IPS-NIHi11 (cell line): ENCODE results near the gene DYNLRB2.

Experiments used
- DNase-seq: peaks from one replicate; pipeline ENCODE4 v3.0.0; 2012; ENCODE audit warnings: mixed read lengths, low spot score

Gene DYNLRB2

GRCh38 chr16:80552277-80552676 is 11.5 kb downstream of the DYNLRB2 start:
- no peak for DNase-seq

- no peak for DNase-seq
Observed at GRCh38 chr16:80554033-80554432, 13.2 kb downstream of the DYNLRB2 start.

- no peak for DNase-seq
Observed at GRCh38 chr16:80556481-80556880, 15.7 kb downstream of the DYNLRB2 start.

GRCh38 chr16:80557037-80557436 is 16.2 kb downstream of the DYNLRB2 start:
- no peak for DNase-seq

- no peak for DNase-seq
Observed at GRCh38 chr16:80559369-80559768, 18.6 kb downstream of the DYNLRB2 start.

- DNase-seq = no peak
Observed at GRCh38 chr16:80563066-80563465, 22.3 kb downstream of the DYNLRB2 start.

GRCh38 chr16:80564394-80564793 is 23.6 kb downstream of the DYNLRB2 start:
- DNase-seq = no peak

- no peak for DNase-seq
Observed at GRCh38 chr16:80569440-80570105, 28.8 kb downstream of the DYNLRB2 start.

GRCh38 chr16:80570106-80570478 is 29.3 kb downstream of the DYNLRB2 start:
- no peak for DNase-seq

GRCh38 chr16:80573700-80574120 is 32.9 kb downstream of the DYNLRB2 start:
- DNase-seq = no peak

- DNase-seq = no peak
Observed at GRCh38 chr16:80576343-80576912, 35.6 kb downstream of the DYNLRB2 start.

- DNase-seq = no peak
Observed at GRCh38 chr16:80577485-80578280, 36.9 kb downstream of the DYNLRB2 start.

GRCh38 chr16:80580109-80580832 is 39.5 kb downstream of the DYNLRB2 start:
- DNase-seq = no peak

- DNase-seq = no peak
Observed at GRCh38 chr16:80583466-80583865, 42.7 kb downstream of the DYNLRB2 start.

- no peak for DNase-seq
Observed at GRCh38 chr16:80585764-80586163, 45.0 kb downstream of the DYNLRB2 start.

- DNase-seq = no peak
Observed at GRCh38 chr16:80586476-80586875, 45.7 kb downstream of the DYNLRB2 start.

GRCh38 chr16:80587071-80587470 is 46.3 kb downstream of the DYNLRB2 start:
- DNase-seq = no peak

- no peak for DNase-seq
Observed at GRCh38 chr16:80591071-80591915, 50.5 kb downstream of the DYNLRB2 start.

- DNase-seq = no peak
Observed at GRCh38 chr16:80592273-80592672, 51.5 kb downstream of the DYNLRB2 start.

GRCh38 chr16:80594756-80595155 is 54.0 kb downstream of the DYNLRB2 start:
- no peak for DNase-seq

- DNase-seq = no peak
Observed at GRCh38 chr16:80596507-80597207, 55.9 kb downstream of the DYNLRB2 start.
